Aorta (tissue), 5 donors: ENCODE measurements around the gene PDLIM4. TPM values are rescaled to one million over a fixed set of nuclear protein-coding genes. Genes with fewer than 3 reads are reported as not detected.

ENCODE experiments used
- ATAC-seq: fragments of 200-7000 bp; cut with Tn5 transposase; one replicate; pipeline ENCODE4 v1.9.1; 2022; ENCODE audit warnings: moderate library complexity; ENCODE audit not compliant: low FRiP score
- DNase-seq, 2 donors: peaks; one replicate each; pipeline ENCODE4 v3.0.0-alpha.2; 2020
- H3K27ac ChIP-seq, 2 donors: one replicate each; pipeline ENCODE4 v1.5.1; 2013; ENCODE audit warnings: low read length in 2 of 2, mild to moderate bottlenecking in 2 of 2, moderate library complexity in 2 of 2, control low read depth in 1 of 2, inconsistent platforms in 1 of 2, low read depth in 1 of 2
- H3K27me3 ChIP-seq, 2 donors: one replicate each; pipeline ENCODE4 v1.6.1; 2013; ENCODE audit warnings: control low read depth in 1 of 2, low read length in 1 of 2, mild to moderate bottlenecking in 1 of 2, moderate library complexity in 1 of 2; ENCODE audit not compliant: insufficient read depth in 2 of 2, control insufficient read depth in 1 of 2
- H3K36me3 ChIP-seq, 2 donors: one replicate each; pipeline ENCODE4 v1.6.1; 2013; ENCODE audit warnings: control low read depth in 1 of 2, low read length in 1 of 2, mild to moderate bottlenecking in 1 of 2; ENCODE audit not compliant: insufficient read depth in 2 of 2, control insufficient read depth in 1 of 2
- H3K4me1 ChIP-seq, 2 donors: one replicate each; pipeline ENCODE4 v1.6.1; 2013; ENCODE audit warnings: low read length in 2 of 2, control low read depth in 1 of 2, mild to moderate bottlenecking in 1 of 2, moderate library complexity in 1 of 2; ENCODE audit not compliant: insufficient read depth in 2 of 2, control insufficient read depth in 1 of 2
- H3K4me3 ChIP-seq, 2 donors: one replicate each; pipeline ENCODE4 v1.5.1; 2013; ENCODE audit warnings: low read length in 2 of 2, control low read depth in 1 of 2, mild to moderate bottlenecking in 1 of 2
- H3K9me3 ChIP-seq: one replicate; pipeline ENCODE4 v1.6.1; 2013; ENCODE audit warnings: mild to moderate bottlenecking, low read length; ENCODE audit not compliant: control insufficient read depth
- WGBS, 2 donors: extraction: QIAGEN DNeasy Blood & Tissue Kit; methylation state at CpG; one replicate each; pipeline ENCODE4 v1.1.7; 2013; 5-methylcytosine and 5-hydroxymethylcytosine counted together
- intact Hi-C, 2 donors: fragments of 100-400 bp; cut with DNase I; formaldehyde crosslinking; loops; one replicate each; pipeline versions ENCODE4 v1.14.2 to v1.15.0; 2022
- polyA plus RNA-seq, 2 donors: library from polyadenylated mRNA; stranded (reverse); fragments of 200-250 nt; gene quantifications; one replicate each; pipeline ENCODE4 v1.2.3, GENCODE V29; 2013
- total RNA-seq, 2 donors: library from RNA; stranded (reverse); fragmentation: NEBNext Ultra II Directional; extraction: Animal tissue kit (Norgen Biotek cat#: 25700); gene quantifications; one replicate each; pipeline ENCODE4 v1.2.1, GENCODE V29; 2021
- donor health status: healthy with polysubstance abuse.
- donor health status: Bipolar disorder and iron deficiency.
- donor health status: DM: no; HTN: no; CAD: no.
- donor health status: DM: no; HTN: no; CAD: no.
- donor health status: DM: yes; HTN: yes; CAD: no.

PDLIM4 gene
- total and polyA plus RNA-seq, 4 donors, result 12.8 to 70.9 (median 37.4) TPM

- 88% methylated on average over 3 of the region's 3 CpGs for WGBS, 2 donors
- no peak for ATAC-seq
- Histone ChIP-seq H3K4me3 (no peak overlapping the region), H3K9me3 (no peaks in the 10 kb centered on the region), H3K4me1 (no peaks in the 10 kb centered on the region), H3K27me3 (no peaks in the 10 kb centered on the region), H3K36me3 (no peaks in the 10 kb centered on the region), H3K27ac (no peak overlapping the region)
- DNase-seq, result peak in 1 of 2 donors; percentile 19
- intact Hi-C loops, result no loop called here
These were observed 25.0 kb upstream of the PDLIM4 start for GRCh38 chr5:132232465-132232864.

DNA sequence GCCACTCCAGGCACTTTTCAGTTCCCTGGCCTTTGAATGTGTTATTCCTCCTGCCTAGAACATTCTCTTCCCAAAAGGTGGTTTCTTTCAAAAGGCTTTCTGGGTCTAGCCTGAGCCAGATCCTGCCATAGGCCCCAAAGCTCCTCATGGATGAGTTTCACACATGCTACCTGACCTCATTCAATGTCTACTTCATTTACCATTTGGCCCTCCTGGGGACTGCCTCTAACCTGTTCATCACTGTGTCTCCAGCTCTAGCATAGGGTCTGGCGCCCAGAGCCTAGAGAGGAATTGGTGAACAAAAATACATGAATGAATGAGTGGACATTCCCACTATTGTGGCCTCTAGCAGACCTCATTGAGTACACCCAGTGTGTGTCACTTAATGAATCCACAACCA is 24.4 kb upstream of the PDLIM4 start:
- H3K27ac ChIP-seq, result no peak overlapping the region
- ATAC-seq, result no peak
- 91 to 95% methylated on average over 1 of the region's 1 CpG for WGBS, 2 donors
- no peaks in the 10 kb centered on the region for H3K36me3 ChIP-seq
- peak in 1 of 2 donors; percentile 12 for DNase-seq
- no peaks in the 10 kb centered on the region for H3K27me3 ChIP-seq
- no peaks in the 10 kb centered on the region for H3K4me1 ChIP-seq
- H3K4me3 ChIP-seq, result no peak overlapping the region
- intact Hi-C loops, result no loop called here
- H3K9me3 ChIP-seq, result no peaks in the 10 kb centered on the region

- no peaks in the 10 kb centered on the region for H3K27me3 ChIP-seq
- WGBS, 2 donors, result 97% methylated on average over 7 of the region's 7 CpGs
- intact Hi-C loops, result no loop called here
- DNase-seq, result peak in 1 of 2 donors; percentile 49
- no peaks in the 10 kb centered on the region for H3K9me3 ChIP-seq
- ATAC-seq, result no peak
- no peak overlapping the region for H3K4me3 ChIP-seq
- no peaks in the 10 kb centered on the region for H3K4me1 ChIP-seq
- no peaks in the 10 kb centered on the region for H3K36me3 ChIP-seq
- no peak overlapping the region for H3K27ac ChIP-seq
These were observed 23.4 kb upstream of the PDLIM4 start for GRCh38 chr5:132233811-132234683.

DNA sequence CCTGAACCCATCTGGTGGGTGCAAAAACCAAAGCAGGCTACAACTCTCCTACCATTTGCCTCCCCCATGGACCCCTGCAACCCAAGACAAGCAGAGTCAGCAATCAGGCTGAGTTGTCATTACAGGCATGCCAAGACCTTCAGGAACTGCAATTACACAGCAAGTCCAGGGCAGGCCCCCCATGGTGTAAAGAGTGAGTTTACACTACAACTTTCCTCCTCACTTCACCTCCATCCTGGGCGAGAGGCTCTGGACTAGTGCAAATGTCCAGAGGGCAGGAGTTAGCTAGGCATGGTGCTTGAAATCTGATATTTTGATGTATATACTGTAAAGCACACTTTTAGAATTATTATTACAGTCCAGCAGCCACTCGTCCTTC is 22.8 kb upstream of the PDLIM4 start:
- Histone ChIP-seq H3K36me3 (no peaks in the 10 kb centered on the region), H3K27ac (no peak overlapping the region), H3K4me1 (no peaks in the 10 kb centered on the region), H3K27me3 (no peaks in the 10 kb centered on the region), H3K9me3 (no peaks in the 10 kb centered on the region), H3K4me3 (no peak overlapping the region)
- DNase-seq, result peak in 1 of 2 donors; percentile 13
- no peak for ATAC-seq
- intact Hi-C loops, result loop anchor here in 1 of 2 donors (5.0 kb wide), 1 partner anchor 58 kb away; the partner anchor contains the start of gene SLC22A4
- 90 to 94% methylated on average over 2 of the region's 2 CpGs for WGBS, 2 donors

GRCh38 chr5:132235340-132235739 is 22.2 kb upstream of the PDLIM4 start:
- ATAC-seq (no peak), DNase-seq (no peak)
- no peak overlapping the region for H3K4me3 ChIP-seq
- intact Hi-C loops, result loop anchor here in 1 of 2 donors (5.0 kb wide), 1 partner anchor 57 kb away; the partner anchor contains the start of gene SLC22A4
- no peaks in the 10 kb centered on the region for H3K9me3 ChIP-seq
- H3K4me1 ChIP-seq, result no peaks in the 10 kb centered on the region
- H3K27me3 ChIP-seq, result no peaks in the 10 kb centered on the region
- no peaks in the 10 kb centered on the region for H3K36me3 ChIP-seq
- H3K27ac ChIP-seq, result no peak overlapping the region
- WGBS, 2 donors, result 92 to 95% methylated on average over 3 of the region's 3 CpGs

DNA sequence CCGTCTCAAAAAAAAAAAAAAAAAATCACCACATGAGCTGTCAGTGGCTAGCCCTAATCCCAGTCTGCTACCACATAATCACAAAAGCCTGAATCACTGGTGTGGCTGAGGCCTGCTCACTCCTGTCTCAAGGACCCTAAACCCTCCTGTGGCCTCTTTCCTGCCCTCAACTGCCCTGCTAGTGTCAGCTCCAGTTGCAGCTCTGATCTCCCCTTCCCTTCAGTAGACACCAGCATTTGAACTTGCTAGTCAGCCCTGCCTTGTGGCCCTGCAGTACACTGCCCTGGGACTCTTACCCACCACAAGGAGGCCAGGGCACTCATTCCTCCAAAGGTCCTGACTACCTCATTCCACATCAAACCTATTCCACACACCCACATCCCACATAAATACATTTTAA is 20.4 kb upstream of the PDLIM4 start:
- Histone ChIP-seq H3K36me3 (no peaks in the 10 kb centered on the region), H3K27me3 (no peaks in the 10 kb centered on the region), H3K27ac (no peak overlapping the region), H3K4me1 (no peaks in the 10 kb centered on the region), H3K4me3 (no peak overlapping the region), H3K9me3 (no peaks in the 10 kb centered on the region)
- 100% methylated on average over 1 of the region's 1 CpG; no CpG with 5 or more reads in 1 of the 2 donors for WGBS, 2 donors
- intact Hi-C loops, result loop anchor here in 1 of 2 donors (5.0 kb wide), 1 partner anchor 55 kb away; the partner anchor contains the start of gene SLC22A4
- DNase-seq, result peak in 1 of 2 donors; percentile 46
- ATAC-seq, result no peak

DNA sequence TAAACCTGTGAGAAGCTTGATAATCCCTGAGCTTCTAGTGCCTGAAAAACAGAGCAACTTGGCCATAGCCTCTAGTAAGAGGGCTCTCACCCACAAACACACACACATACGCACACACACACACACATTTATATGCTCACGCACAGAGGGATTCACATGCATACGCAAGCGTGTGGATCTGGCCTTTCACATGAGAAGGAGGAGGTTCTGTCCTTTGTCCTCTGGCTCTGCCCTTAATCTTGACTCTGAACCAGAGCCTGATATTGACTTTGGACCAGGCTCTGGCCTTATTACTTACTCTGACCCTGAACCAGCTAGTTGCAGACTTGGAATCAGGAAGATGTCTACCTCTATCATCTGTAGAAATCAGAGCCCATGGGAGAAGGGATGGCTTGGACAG is 19.8 kb upstream of the PDLIM4 start:
- Histone ChIP-seq H3K4me3 (no peak overlapping the region), H3K27ac (no peak overlapping the region), H3K4me1 (no peaks in the 10 kb centered on the region), H3K27me3 (no peaks in the 10 kb centered on the region), H3K9me3 (no peaks in the 10 kb centered on the region), H3K36me3 (no peaks in the 10 kb centered on the region)
- DNase-seq (peak in 1 of 2 donors; percentile 1), ATAC-seq (no peak)
- WGBS, 2 donors, result 86 to 87% methylated on average over 4 of the region's 4 CpGs
- intact Hi-C loops, result loop anchor here in 1 of 2 donors (5.0 kb wide), 1 partner anchor 55 kb away; the partner anchor contains the start of gene SLC22A4

DNA sequence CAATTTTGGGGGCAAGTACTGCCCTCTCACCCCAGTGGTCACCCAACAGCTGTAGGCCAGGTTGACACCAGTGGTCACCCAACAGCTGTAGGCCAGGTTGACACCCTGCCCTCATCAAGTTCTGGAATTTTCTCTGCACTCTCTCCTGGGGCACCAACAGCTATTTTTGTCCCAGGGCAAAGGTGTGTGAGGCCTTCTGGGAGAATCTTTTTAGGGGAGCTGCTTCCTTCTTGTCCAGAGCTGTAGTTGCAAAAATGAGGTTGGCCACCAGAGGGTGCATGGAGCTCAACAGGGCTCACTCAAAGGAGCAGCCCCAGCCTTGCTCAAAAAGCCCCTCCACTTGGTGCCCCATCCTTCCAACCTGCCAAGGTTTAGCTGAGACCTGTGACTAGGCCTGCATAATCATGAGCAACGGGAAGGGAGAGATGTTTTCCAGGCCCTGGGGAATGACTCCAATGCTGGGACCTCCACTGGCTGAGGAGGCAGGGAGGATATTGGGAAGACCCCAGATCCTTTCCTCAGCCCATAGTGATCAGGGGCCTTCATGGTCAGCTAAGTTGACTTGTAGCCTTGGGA is 19.2 kb upstream of the PDLIM4 start:
- intact Hi-C loops, result loop anchor here in 1 of 2 donors (5.0 kb wide), 1 partner anchor 54 kb away; the partner anchor contains the start of gene SLC22A4
- Histone ChIP-seq H3K36me3 (no peaks in the 10 kb centered on the region), H3K9me3 (no peaks in the 10 kb centered on the region), H3K27ac (no peak overlapping the region), H3K4me1 (no peaks in the 10 kb centered on the region), H3K4me3 (no peak overlapping the region), H3K27me3 (no peaks in the 10 kb centered on the region)
- ATAC-seq (peak; percentile 84), DNase-seq (peak; percentile 80 to 89)
- 32 to 41% methylated on average over 1 of the region's 1 CpG for WGBS, 2 donors
